ENCODE measurements around the gene GCLC.

The GCLC gene

GRCh38 chr6:53523511-53524454 is 21.1 kb downstream of the GCLC start:
- DNase-seq (ENCODE audit: low read depth): no peak

- DNase-seq (ENCODE audit: low read depth): no peak
These were observed 24.5 kb downstream of the GCLC start for GRCh38 chr6:53520320-53520928.

- DNase-seq (ENCODE audit: low read depth): no peak
These were observed 26.0 kb downstream of the GCLC start for GRCh38 chr6:53518862-53519261.

- DNase-seq (ENCODE audit: low read depth): no peak
These were observed 27.9 kb downstream of the GCLC start for GRCh38 chr6:53517021-53517420.

- DNase-seq (ENCODE audit: low read depth): no peak
These were observed 30.2 kb downstream of the GCLC start for GRCh38 chr6:53514677-53515076.

GRCh38 chr6:53513519-53513966 is 31.4 kb downstream of the GCLC start:
- no peak for DNase-seq (ENCODE audit: low read depth)

GRCh38 chr6:53513056-53513455 is 31.8 kb downstream of the GCLC start:
- DNase-seq (ENCODE audit: low read depth): no peak

- DNase-seq (ENCODE audit: low read depth): no peak
These were observed 32.3 kb downstream of the GCLC start for GRCh38 chr6:53512626-53513025.

GRCh38 chr6:53510746-53511145 is 34.2 kb downstream of the GCLC start:
- DNase-seq (ENCODE audit: low read depth): no peak

GRCh38 chr6:53506872-53507271 is 38.0 kb downstream of the GCLC start:
- DNase-seq (ENCODE audit: low read depth): no peak

GRCh38 chr6:53504512-53504911 is 40.4 kb downstream of the GCLC start:
- no peak for DNase-seq (ENCODE audit: low read depth)

- no peak for DNase-seq (ENCODE audit: low read depth)
These were observed 41.8 kb downstream of the GCLC start for GRCh38 chr6:53503060-53503459.

- no peak for DNase-seq (ENCODE audit: low read depth)
These were observed 43.5 kb downstream of the GCLC start for GRCh38 chr6:53501432-53501831.

- no peak for DNase-seq (ENCODE audit: low read depth)
These were observed 44.8 kb downstream of the GCLC start for GRCh38 chr6:53500095-53500494.

- no peak for DNase-seq (ENCODE audit: low read depth)
These were observed 45.8 kb downstream of the GCLC start for GRCh38 chr6:53499094-53499493.

GRCh38 chr6:53498649-53499048 is 46.3 kb downstream of the GCLC start:
- no peak for DNase-seq (ENCODE audit: low read depth)

GRCh38 chr6:53497905-53498304 is 47.0 kb downstream of the GCLC start:
- no peak for DNase-seq (ENCODE audit: low read depth)

- no peak for DNase-seq (ENCODE audit: low read depth)
These were observed 48.0 kb downstream of the GCLC start for GRCh38 chr6:53496797-53497375.

- no peak for DNase-seq (ENCODE audit: low read depth)
These were observed 49.1 kb downstream of the GCLC start for GRCh38 chr6:53495506-53496499.

GRCh38 chr6:53494076-53494475 is 50.8 kb downstream of the GCLC start:
- DNase-seq (ENCODE audit: low read depth): no peak

GRCh38 chr6:53493635-53494025 is 51.3 kb downstream of the GCLC start:
- no peak for DNase-seq (ENCODE audit: low read depth)
